Smooth muscle cell of the coronary artery (primary cell): Measurements from ENCODE around the gene SLC12A4. TPM values are rescaled to one million over a fixed set of nuclear protein-coding genes. Genes with fewer than 3 reads are reported as not detected.

Experiments
- total RNA-seq: library from RNA; depleted of rRNA; stranded (reverse); fragments of >200 nt; gene quantifications from 2 replicates; pipeline ENCODE4 v1.2.3, GENCODE V29; 2014; ENCODE audit warnings: low replicate concordance

The SLC12A4 gene
- total RNA-seq = 119 and 184 TPM in 2 replicates

DNA sequence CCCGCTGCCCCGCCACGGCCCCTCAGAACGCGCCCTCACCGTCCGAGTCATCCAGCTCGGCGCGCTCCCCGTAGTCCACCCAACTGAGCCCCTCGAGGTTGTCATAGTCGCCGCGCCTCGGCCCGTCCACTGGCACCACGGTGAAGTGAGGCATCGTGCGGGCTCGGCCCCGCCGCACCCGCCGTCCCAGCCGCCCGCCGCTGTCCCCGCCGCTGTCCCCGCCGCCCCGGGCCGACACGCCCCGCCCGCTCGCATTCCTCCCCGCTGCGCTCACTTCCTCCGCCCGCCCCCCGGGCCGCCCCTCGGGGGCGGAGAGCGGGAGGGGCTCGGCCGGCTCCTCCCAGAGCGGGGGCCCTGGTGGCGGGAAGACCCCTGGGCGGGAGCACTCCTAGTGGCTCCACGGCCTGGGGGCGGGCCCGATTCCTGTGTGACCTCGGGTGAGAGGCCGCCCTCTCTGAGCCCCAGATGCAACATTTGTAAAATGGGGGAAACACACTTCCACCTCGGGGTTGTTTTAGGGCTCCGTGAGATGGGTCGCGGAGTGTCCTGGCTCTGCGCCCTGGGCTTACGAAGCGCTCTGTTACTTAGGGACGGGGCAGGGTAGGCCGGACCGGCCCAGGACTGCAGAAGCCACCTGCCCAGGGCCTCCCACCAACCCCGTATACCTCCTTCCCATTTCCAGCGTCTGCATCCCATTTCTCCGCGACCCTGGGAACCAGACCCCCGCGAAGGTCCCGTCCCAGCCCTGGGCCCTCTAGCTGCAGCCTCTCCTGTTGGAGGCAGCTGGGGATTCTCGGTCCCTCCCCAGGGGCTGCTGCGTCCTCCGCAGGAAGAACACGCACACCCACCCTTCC is at the start of gene SLC12A4:
Gene SLC12A4 (minus strand): TSS at position 238 of the 854 bp plus-strand sequence. CDS start 84 bp downstream, at position 154.

DNA sequence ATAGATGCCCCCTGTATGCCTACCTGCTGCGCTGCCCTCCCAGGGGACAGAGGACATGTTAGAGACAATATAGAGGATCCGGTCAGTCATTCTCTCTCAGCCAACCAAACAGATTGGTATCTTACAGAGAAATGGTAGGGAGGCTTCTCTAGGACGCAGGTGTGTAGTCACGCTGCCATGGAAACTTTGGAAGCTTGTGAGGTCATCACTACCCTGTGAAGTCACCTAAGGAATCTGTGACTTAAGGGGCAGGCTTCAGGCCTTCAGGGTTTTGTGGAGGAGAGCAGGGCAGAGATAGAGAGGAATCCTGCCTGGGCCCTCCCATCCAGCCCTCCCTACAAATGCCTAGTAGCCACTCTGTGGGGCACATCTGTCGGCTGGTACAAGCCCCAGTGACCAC is 47.2 kb upstream of the SLC12A4 start, which contains the start of gene DPEP2NB:
Gene DPEP2NB (minus strand): TSS at position 231 of the 400 bp plus-strand sequence. CDS start 141 bp downstream, at position 90.

DNA sequence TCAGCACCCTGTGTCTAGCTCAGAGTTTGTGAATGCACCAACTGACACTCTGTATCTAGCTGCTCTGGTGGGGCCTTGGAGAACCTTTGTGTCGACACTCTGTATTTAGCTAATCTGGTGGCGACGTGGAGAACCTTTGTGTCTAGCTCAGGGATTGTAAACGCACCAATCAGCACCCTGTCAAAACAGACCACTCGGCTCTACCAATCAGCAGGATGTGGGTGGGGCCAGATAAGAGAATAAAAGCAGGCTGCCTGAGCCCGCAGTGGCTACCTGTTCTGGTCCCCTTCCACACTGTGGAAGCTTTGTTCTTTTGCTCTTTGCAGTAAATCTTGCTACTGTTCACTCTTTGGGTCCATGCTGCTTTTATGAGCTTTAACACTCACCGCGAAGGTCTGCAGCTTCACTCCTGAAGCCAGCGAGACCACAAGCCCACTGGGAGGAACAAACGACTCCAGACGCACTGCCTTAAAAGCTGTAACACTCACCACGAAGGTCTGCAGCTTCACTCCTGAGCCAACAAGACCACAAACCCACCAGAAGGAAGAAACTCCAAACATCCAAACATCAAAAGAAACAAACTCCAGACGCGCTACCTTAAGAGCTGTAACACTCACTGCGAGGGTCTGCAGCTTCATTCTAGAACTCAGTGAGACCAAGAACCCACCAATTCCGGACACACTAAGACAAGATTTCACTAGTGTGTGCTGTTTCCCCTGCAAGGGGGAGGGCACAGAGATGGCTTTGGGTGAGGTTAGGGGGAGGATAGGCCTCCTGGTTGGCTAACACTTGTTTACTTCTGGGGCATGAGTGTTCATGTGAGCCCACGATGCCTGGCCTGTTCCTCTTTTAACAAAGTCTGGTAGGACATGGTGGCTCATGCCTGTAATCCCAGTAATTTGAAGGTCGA is 30.6 kb upstream of the SLC12A4 start, which contains the start of gene DPEP2:
Gene DPEP2 (minus strand): TSS at position 706 of the 910 bp plus-strand sequence. CDS start 6,272 bp downstream, outside the sequence.

DNA sequence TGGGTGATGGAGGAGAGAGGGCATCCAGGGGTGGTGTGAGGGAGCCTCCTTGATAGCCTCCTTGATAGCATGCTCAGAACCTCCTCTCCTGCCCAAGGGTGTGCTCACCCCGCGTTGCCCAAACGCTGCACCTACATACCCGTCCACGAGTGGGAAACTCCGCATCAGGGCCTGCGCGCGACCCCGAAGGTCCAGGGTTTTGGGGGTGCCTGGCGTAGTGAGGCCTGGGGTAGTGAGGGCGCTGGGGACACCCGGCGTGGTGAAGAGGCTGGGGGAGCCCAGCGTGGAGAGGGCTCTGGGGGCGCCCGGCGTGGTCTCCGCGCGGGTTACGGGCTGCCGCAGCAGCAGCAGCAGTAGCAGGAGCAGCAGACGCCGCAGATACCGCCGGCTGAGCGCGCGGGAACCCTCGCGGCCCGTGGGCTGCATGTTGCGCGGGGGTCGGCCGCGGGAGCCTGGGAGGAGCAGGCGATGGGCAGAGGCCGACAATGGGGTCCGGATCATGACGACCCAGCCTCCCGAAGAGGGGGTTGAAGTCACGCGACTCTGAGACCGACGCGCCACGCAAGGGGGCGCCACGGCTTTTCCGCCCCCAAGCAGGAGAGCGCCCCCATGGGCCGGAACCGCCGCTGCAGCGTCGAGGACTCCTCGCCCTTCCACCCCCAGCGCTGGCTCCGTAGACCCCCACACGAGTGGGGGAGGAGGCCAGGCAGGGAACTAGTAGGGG is 11.7 kb upstream of the SLC12A4 start, which contains the start of gene DPEP3:
Gene DPEP3 (minus strand): TSS at position 545 of the 724 bp plus-strand sequence. CDS start 119 bp downstream, at position 426.

DNA sequence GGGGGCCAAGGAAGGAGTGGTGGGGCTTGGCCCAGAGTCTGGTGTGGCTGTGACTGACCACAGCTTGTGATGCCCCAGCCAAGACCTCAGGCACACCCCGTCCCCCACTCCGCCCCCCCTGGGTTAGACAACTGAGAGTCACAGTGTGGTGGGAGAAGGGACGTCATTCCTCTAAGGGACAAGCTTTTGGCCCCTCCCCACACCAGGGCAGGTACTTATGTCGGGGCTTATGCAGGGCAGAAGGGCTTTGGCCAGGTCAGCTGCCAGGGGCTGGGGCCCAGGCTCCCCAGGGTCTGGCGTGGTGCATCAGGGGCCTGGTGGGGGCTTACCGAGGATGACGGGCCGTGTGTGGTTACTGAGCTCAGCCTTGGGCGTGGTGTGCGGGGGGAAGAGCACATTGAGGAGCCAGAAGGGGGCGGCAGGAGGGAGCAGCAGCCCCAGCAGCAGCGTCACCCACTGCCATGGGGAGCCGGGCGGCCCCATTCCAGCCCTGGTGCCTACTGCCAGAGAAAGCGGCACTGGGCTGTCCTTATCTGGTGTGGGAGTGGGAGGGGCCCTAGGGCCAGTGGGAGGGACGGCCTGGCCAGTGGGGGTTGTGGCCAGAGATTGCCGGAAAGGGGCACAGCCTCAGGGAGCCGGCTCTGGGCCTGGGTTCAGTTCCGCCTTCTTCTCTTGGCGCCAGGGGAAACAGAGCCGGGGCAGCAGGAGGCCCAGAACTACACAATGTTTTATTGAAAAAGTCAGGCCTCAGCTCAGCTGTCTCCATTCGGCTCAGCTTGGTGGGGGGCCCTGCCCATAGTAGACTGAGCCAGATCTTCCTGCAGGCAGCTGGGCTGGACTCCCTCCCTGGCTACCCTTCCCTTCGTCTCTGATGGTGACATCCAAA is 24.6 kb downstream of the SLC12A4 start, which contains the start of gene LCAT:
Gene LCAT (minus strand): TSS at position 502 of the 886 bp plus-strand sequence. CDS start 19 bp downstream, at position 483.

DNA sequence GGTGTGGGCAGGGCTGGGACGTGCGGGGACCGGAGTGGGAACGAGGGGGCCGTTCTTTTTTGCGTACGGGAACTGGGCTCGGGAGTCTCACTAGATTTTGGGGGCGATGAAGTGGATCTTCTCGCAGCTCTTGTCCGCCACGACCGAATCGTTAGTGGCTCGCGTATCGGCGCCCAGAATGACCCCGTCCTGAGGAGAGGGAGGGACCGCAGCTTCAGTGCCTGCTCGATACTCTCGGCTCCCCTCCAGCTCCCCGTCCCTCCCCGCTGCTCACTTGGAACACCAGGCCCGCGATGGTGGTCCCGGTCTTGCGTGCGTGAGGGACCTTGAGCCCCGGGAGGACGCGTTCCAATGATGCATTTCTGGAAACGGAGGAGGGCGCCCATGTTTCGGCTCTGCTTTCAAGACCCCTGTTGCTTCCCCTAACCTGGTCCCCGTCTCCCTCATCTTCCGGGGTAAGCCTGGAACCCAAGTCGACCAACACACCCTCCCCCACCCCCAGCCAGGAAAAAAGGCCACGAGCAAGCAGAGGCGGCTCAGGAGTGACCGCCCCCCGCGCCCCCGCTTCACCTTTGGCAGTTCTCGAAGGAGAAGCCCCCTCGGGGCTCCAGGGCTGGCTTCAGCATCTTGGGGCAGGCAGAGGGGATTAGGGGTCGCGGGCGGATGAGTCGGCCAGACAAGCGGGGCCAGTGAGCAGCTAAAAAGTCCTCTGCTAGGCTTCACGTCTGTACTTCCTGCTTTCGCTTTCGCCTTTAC is 32.1 kb downstream of the SLC12A4 start, which contains the start of gene PSMB10:
Gene PSMB10 (minus strand): TSS at position 727 of the 756 bp plus-strand sequence. CDS start 101 bp downstream, at position 626.

DNA sequence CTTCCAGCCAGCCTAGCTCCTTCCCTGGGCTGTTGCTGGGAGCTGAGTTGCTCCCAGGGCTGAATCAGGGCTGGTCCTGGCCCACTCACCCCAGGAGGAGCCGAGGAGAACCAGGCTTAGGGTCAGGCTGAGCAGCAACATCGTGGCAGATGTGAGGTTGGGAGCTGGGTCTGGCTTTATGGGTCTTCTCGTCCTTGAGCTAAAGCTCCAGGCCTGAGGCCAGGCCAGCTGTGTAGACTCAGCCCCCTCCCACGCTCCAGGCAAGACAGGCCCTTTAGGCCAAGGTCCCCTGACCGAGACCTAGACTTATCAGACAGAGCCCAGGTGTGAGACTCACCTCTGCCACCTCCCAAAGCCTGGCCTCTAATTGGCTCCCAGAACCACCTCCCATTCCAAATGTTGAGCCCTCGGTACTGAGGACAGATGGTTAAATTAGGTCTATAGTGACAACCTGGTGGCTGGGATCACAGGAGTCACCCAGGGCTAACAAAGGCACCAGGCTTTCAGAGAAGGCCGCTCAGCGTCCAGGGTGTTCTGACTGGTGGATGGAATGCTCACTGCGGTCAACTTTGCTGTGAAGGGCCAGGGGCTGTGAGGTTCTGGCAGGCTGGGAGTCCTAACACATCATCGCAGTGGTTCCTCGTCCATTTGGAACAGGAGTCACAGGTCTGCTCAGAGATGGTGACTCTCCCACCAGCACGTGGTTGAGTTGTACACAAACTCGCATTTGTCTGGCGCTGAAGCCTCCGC is 36.5 kb downstream of the SLC12A4 start, which contains the start of gene CTRL:
Gene CTRL (minus strand): TSS at position 151 of the 750 bp plus-strand sequence. CDS start 10 bp downstream, at position 141.

Other genes starting within 250 kb of the SLC12A4 start
- gene GFOD2, start 249.3 kb downstream of the SLC12A4 start, total RNA-seq = 14.1 and 18.0 TPM in 2 replicates
- gene RANBP10, start 162.1 kb downstream of the SLC12A4 start, total RNA-seq = 2.7 and 5.9 TPM in 2 replicates
- 1.2 and 1.9 TPM in 2 replicates for gene TSNAXIP1, start 161.7 kb downstream of the SLC12A4 start, total RNA-seq
- 26.3 and 47.7 TPM in 2 replicates for gene THAP11, start 126.3 kb downstream of the SLC12A4 start, total RNA-seq
- gene NUTF2, start 121.7 kb downstream of the SLC12A4 start, total RNA-seq = 79.6 and 157 TPM in 2 replicates
- 18.3 and 23.8 TPM in 2 replicates for gene CENPT, start 120.9 kb downstream of the SLC12A4 start, total RNA-seq
- 46.8 and 50.8 TPM in 2 replicates for gene EDC4, start 95.6 kb downstream of the SLC12A4 start, total RNA-seq
- not detected in 2 replicates for gene NRN1L, start 83.8 kb downstream of the SLC12A4 start, total RNA-seq
- gene PSKH1, start 75.4 kb downstream of the SLC12A4 start, total RNA-seq = 13.5 and 31.1 TPM in 2 replicates
- gene CTRL, start 36.8 kb downstream of the SLC12A4 start, total RNA-seq = 0.38 TPM in 1 of 2 replicates, not detected in the other
- 64.9 and 89.9 TPM in 2 replicates for gene PSMB10, start 31.8 kb downstream of the SLC12A4 start, total RNA-seq
- 3.3 and 4.6 TPM in 2 replicates for gene LCAT, start 24.5 kb downstream of the SLC12A4 start, total RNA-seq
- gene DPEP3, start 11.9 kb upstream of the SLC12A4 start, total RNA-seq = not detected in 2 replicates
- gene DPEP2, start 30.8 kb upstream of the SLC12A4 start, total RNA-seq = not detected in 2 replicates
- gene DPEP2NB, start 47.3 kb upstream of the SLC12A4 start, total RNA-seq = not detected in 2 replicates
- 4.9 and 8.7 TPM in 2 replicates for gene DDX28, start 54.6 kb upstream of the SLC12A4 start, total RNA-seq
- 11.7 and 14.4 TPM in 2 replicates for gene DUS2, start 54.6 kb upstream of the SLC12A4 start, total RNA-seq
- gene NFATC3, start 116.7 kb upstream of the SLC12A4 start, total RNA-seq = 5.9 and 8.2 TPM in 2 replicates